VCaP (cell line): ENCODE results near the gene ZNF831.

Experiments used
- H3K27ac ChIP-seq: fragments of 450-650 bp; 2 replicates; pipeline ENCODE4 v1.5.1; 2017
- TF ChIP-seq, protein P1 (sequence below): fragments of 450-650 bp; conservative IDR thresholded peaks from 2 replicates; pipeline ENCODE4 v1.5.1; 2017; ENCODE audit warnings: mild to moderate bottlenecking, moderate library complexity

Gene ZNF831

DNA sequence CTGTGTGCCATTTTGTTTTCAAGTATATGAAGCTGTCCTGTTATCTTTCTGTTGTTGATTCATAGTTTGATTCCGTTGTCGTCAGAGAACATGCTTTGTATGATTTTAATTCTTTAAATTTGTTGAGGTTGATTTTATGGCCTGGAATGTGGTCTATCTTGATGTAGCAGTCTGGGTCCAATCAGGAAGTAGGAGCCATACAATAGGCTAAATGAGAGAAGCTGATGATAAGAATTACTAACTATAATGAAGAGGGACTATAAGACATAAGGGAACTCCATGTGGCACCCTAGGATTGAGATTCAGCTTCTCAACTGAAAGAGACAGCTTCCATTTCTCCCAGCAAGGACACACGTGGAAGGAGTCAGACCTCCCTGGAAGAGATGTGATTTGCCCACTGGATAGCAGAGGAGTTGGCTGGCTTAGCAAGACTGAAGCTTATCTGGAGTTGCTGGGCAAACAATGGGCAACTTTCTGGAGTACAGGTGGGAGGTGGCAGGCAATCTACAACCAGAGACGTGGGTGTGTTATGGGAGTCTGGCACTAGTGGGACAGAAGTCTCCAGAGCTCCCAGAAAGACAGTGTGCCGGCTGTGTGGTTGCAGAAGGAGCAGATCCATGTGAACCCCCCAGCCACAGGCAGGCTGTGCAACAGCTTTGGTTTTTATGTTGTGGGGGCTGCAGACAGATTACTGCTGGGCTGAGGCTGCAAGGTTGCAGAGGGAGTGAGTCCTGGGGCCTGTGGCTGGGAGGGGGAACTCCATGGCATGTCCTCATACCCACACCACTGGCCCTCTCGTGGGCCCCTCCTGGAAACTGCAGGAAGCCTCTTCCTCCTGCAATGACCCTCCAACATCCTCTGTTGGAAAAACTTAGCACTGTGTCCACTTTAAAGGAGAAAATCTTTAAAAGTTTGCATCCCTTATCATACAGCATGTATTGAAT is 7.1 kb downstream of the ZNF831 start:
- TF ChIP-seq, protein P1, sequence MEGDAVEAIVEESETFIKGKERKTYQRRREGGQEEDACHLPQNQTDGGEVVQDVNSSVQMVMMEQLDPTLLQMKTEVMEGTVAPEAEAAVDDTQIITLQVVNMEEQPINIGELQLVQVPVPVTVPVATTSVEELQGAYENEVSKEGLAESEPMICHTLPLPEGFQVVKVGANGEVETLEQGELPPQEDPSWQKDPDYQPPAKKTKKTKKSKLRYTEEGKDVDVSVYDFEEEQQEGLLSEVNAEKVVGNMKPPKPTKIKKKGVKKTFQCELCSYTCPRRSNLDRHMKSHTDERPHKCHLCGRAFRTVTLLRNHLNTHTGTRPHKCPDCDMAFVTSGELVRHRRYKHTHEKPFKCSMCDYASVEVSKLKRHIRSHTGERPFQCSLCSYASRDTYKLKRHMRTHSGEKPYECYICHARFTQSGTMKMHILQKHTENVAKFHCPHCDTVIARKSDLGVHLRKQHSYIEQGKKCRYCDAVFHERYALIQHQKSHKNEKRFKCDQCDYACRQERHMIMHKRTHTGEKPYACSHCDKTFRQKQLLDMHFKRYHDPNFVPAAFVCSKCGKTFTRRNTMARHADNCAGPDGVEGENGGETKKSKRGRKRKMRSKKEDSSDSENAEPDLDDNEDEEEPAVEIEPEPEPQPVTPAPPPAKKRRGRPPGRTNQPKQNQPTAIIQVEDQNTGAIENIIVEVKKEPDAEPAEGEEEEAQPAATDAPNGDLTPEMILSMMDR = no peak
- H3K27ac ChIP-seq = no peak overlapping the region

DNA sequence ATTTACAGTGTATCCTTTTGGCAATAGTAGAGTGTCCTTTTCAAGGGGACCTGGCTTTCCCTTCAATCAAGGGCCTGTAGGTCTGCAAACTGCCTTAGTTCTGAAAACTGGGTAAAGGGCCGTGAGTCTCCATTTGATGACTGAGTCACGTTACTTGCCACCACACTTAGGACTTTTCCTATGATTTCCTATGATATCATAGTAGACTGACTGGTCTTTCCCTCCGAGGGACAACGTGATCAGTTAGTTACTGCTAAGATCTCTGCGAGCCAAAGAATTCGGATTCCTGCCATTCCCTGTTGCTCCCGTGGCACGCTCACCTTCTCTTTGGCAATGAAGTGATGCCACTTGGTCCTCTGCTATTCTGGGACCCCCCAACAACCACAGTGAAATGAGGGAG is 8.4 kb downstream of the ZNF831 start:
- TF ChIP-seq, protein P1 = no peak
- no peak overlapping the region for H3K27ac ChIP-seq

DNA sequence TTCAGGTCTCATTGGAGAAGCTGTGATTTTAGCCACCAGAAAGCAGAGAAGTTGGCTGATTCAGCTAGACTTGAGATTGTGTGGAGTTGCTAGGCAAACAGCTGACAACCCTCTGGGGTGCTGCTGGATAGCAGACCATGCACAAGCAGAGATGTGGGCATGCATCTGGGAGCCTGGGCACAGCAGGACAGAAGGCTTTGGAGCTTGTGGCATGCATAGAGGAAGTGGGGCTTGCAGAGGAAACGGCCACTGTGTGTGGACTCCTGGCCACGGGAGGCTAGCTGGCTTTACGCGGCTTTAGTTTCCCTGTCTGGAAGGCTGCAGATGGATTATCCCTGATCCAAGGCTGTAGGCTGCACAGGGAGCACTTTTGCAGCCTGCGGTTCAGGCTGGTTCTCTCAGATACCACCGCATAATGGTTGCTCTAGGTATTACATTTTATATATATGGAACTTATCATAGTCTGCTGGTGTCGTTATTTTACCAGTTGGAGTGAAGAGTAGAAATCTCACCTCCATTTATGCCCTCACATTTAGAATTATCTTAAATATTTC is 10.4 kb downstream of the ZNF831 start:
- H3K27ac ChIP-seq = no peak overlapping the region

DNA sequence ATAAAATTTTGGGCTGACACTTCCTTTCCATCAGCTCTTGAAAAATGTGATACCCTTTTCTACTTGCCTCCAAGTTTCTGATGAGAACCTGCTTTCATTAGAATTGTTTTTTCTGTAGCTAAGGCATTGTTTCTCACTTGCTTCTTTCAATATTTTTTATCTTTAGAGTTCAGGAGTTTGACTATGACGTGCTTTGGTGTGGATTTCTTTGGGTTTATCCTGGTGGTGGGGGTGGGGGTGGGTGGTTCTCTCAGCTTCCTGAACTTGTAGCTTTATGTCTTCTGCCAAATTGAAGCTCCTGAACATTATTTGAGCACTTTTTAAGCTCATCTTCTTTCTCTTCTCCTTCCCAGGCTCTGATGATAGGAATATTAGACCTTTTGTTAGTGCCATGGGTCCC is 11.4 kb downstream of the ZNF831 start:
- H3K27ac ChIP-seq = no peak overlapping the region
- TF ChIP-seq, protein P1 = no peak

More for the DNA sequence above, 10.4 kb downstream of the ZNF831 start:
- TF ChIP-seq, protein P1 = no peak

DNA sequence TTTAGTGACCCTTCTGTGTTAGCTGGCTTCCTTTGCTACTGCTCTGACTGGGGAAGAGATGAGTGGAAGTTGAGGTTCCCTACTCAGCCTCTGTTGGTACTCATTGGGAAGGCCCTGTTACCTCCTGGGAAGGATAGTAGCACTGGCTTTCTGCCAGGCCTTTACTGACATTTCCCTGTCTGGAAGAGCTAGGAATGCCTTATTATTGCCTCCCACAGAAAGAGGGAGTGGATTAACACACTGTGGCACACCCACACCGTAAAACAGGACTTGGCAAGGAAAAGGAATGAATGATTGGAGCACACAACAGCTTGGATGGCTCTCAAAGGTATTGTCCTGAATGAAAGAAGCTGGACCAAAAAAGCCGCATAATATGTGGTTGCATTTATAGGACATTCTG is 12.2 kb downstream of the ZNF831 start:
- H3K27ac ChIP-seq = no peak overlapping the region
- TF ChIP-seq, protein P1 = no peak

DNA sequence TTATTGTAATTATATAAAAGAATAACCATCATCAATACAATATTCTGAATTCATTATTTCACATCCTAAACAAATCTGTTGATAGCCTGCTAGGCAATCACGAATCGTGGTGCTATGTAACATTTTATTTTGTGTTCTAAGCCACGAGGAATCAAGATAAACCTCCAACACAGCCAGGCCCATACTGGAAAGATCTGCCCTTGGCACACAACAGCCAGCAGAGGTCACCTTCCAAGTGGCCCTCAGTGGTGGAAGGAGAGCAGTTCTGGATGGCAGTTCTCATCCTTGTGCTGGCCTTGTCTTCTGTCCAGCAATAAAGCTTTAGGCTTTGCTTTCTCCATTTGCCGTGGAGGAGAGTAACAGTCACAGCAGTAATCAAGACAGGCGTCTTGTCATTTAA is 13.2 kb downstream of the ZNF831 start:
- no peak overlapping the region for H3K27ac ChIP-seq
- TF ChIP-seq, protein P1 = no peak
